ENCODE results near the gene FCHSD2. TPM values are rescaled to one million over a fixed set of nuclear protein-coding genes. Genes with fewer than 3 reads are reported as not detected.

Gene FCHSD2
- total and polyA plus RNA-seq, 2 of the 13 experiments (the other 11 are each of a cell fraction or from before 2014, with no cell fraction given): 20.5 to 24.8 TPM

GRCh38 chr11:72793425-72794367 lies 348.4 kb downstream of the FCHSD2 start, which contains the start of gene STARD10 (continued):
- TF ChIP-seq ZNF777 (CRISPR knock-in tag; IDR thresholded peaks at IDR 0.05) (no peak), ARID5B (CRISPR knock-in tag; IDR thresholded peaks at IDR 0.05) (no peak; the same call in 1 of the 2 replicates), NFAT5 (CRISPR knock-in tag; IDR thresholded peaks at IDR 0.05) (no peak), HMGA1 (CRISPR knock-in tag; conservative IDR thresholded peaks at IDR 0.05) (no peak), KDM1A (CRISPR knock-in tag; IDR thresholded peaks at IDR 0.05) (no peak), BRF2 (CRISPR knock-in tag; IDR thresholded peaks at IDR 0.05) (no peak), ZNF543 (CRISPR knock-in tag; IDR thresholded peaks at IDR 0.05) (peak; percentile 71; the same call in 1 of the 2 replicates), SCMH1 (CRISPR knock-in tag; IDR thresholded peaks at IDR 0.05; ENCODE audit: borderline replicate concordance) (no peak), TRIM22 (IDR thresholded peaks at IDR 0.05) (no peak), TEF (CRISPR knock-in tag; IDR thresholded peaks at IDR 0.05) (no peak), NCOA5 (CRISPR knock-in tag; IDR thresholded peaks at IDR 0.05) (no peak), IRX3 (CRISPR knock-in tag; IDR thresholded peaks at IDR 0.05; ENCODE audit: borderline replicate concordance, low read depth) (0 out of 2 replicates have a peak, but pooled peaks have one; percentile 28), NR1H2 (CRISPR knock-in tag; IDR thresholded peaks at IDR 0.05; ENCODE audit: borderline replicate concordance, low read depth) (no peak), NBN (conservative IDR thresholded peaks at IDR 0.05) (no peak), PHF5A (CRISPR knock-in tag; IDR thresholded peaks at IDR 0.05; ENCODE audit: low read depth, unreplicated experiment) (no peak), CBX1 (IDR thresholded peaks at IDR 0.05; ENCODE audit: low read depth) (no peak), ZNF614 (CRISPR knock-in tag; IDR thresholded peaks at IDR 0.05; ENCODE audit: borderline replicate concordance) (0 out of 2 replicates have a peak, but pooled peaks have one; percentile 26)
